Upper lobe of left lung (tissue), 6 donors: ENCODE results near the gene MANBA. TPM values are rescaled to one million over a fixed set of nuclear protein-coding genes. Genes with fewer than 3 reads are reported as not detected.

Experiments
- ATAC-seq, 2 donors: fragments of 200-7000 bp; cut with Tn5 transposase; one replicate each; pipeline ENCODE4 v1.9.1; 2022; ENCODE audit warnings: mild to moderate bottlenecking in 2 of 2, moderate library complexity in 2 of 2; ENCODE audit not compliant: low FRiP score in 2 of 2
- DNase-seq, 2 donors: peaks; one replicate each; pipeline ENCODE4 v3.0.0-alpha.2; 2019 to 2020
- H3K27ac ChIP-seq, 4 donors: fragments of 200-600 bp; sonication (generic); one replicate each; pipeline ENCODE4 v1.5.1; 2016 to 2019
- H3K27me3 ChIP-seq, 4 donors: fragments of 200-600 bp; sonication (generic); one replicate each; pipeline ENCODE4 v1.5.1; 2017 to 2019
- H3K36me3 ChIP-seq, 4 donors: fragments of 200-600 bp; sonication (generic); one replicate each; pipeline ENCODE4 v1.5.1; 2016 to 2019
- H3K4me1 ChIP-seq, 4 donors: fragments of 200-600 bp; sonication (generic); one replicate each; pipeline ENCODE4 v1.5.1; 2018 to 2019
- H3K4me3 ChIP-seq, 4 donors: fragments of 200-600 bp; sonication (generic); one replicate each; pipeline ENCODE4 v1.5.1; 2017 to 2019; ENCODE audit warnings: mild to moderate bottlenecking in 2 of 4, moderate library complexity in 1 of 4
- H3K9me3 ChIP-seq, 4 donors: fragments of 200-600 bp; sonication (generic); one replicate each; pipeline ENCODE4 v1.5.1; 2018 to 2019
- EP300 ChIP-seq, 4 donors: sonication (generic); formaldehyde crosslinking; IDR thresholded peaks; one replicate each; pipeline ENCODE4 v1.5.1; 2017; ENCODE audit warnings: antibody characterized with exemption in 4 of 4, control low read depth in 2 of 4
- POLR2A ChIP-seq, 4 donors: fragments of 450-650 bp; IDR thresholded peaks; one replicate each; pipeline ENCODE4 v1.5.1; 2016 to 2017; ENCODE audit warnings: antibody characterized with exemption in 4 of 4, mild to moderate bottlenecking in 2 of 4
- POLR2AphosphoS5 ChIP-seq, 2 donors: sonication (generic); formaldehyde crosslinking; IDR thresholded peaks; one replicate each; pipeline ENCODE4 v1.5.1; 2017; ENCODE audit warnings: antibody characterized with exemption in 2 of 2
- WGBS, 2 donors: methylation state at CpG; one replicate each; pipeline ENCODE4 v1.1.5; 2017 to 2018; 5-methylcytosine and 5-hydroxymethylcytosine counted together
- total RNA-seq, 6 donors: library from RNA; depleted of rRNA in 4 of 6; stranded (reverse); fragments of >200 nt in 4 of 6; gene quantifications; one replicate each; pipeline versions ENCODE4 v1.1.0 to v1.2.1, GENCODE V29; 2016 to 2021
- TF ChIP-seq, protein P1 (sequence below), 6 experiments: fragments of 450-650 bp in 4 of 6; fragments of 200-600 bp in 2 of 6; sonication (generic) in 2 of 6; IDR thresholded peaks; one replicate each; pipeline ENCODE4 v1.5.1; 2016 to 2019; ENCODE audit warnings: antibody characterized with exemption in 6 of 6
- donor health status: DM: no; HTN: no; CAD: no; lungs with moderate emphysema.
- donor health status: DM: no; HTN: yes; CAD: no; lungs with severe emphysema.

Gene MANBA
- total RNA-seq, 6 donors from 2014 or later, result 47.6 to 152 (median 59.3) TPM

GRCh38 chr4:102781570-102781969 is 20.8 kb upstream of the MANBA start:
- WGBS, 2 donors, result 80 to 93% methylated on average over 1 of the region's 1 CpG
- H3K27me3 ChIP-seq, result no peaks in the 10 kb centered on the region
- H3K27ac ChIP-seq, result no peak overlapping the region
- TF ChIP-seq EP300 (IDR thresholded peaks at IDR 0.05) (no peak), POLR2AphosphoS5 (IDR thresholded peaks at IDR 0.05) (no peak), POLR2A (IDR thresholded peaks at IDR 0.05) (no peak)
- TF ChIP-seq, protein P1, sequence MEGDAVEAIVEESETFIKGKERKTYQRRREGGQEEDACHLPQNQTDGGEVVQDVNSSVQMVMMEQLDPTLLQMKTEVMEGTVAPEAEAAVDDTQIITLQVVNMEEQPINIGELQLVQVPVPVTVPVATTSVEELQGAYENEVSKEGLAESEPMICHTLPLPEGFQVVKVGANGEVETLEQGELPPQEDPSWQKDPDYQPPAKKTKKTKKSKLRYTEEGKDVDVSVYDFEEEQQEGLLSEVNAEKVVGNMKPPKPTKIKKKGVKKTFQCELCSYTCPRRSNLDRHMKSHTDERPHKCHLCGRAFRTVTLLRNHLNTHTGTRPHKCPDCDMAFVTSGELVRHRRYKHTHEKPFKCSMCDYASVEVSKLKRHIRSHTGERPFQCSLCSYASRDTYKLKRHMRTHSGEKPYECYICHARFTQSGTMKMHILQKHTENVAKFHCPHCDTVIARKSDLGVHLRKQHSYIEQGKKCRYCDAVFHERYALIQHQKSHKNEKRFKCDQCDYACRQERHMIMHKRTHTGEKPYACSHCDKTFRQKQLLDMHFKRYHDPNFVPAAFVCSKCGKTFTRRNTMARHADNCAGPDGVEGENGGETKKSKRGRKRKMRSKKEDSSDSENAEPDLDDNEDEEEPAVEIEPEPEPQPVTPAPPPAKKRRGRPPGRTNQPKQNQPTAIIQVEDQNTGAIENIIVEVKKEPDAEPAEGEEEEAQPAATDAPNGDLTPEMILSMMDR (IDR thresholded peaks at IDR 0.05), result no peak
- H3K36me3 ChIP-seq, result no peaks in the 10 kb centered on the region
- DNase-seq (no peak), ATAC-seq (no peak)
- H3K4me3 ChIP-seq, result no peak overlapping the region
- H3K4me1 ChIP-seq, result peaks cover 0 to 6% (median 0%) of the 10 kb centered on the region in 4 donors
- H3K9me3 ChIP-seq, result no peaks in the 10 kb centered on the region

DNA sequence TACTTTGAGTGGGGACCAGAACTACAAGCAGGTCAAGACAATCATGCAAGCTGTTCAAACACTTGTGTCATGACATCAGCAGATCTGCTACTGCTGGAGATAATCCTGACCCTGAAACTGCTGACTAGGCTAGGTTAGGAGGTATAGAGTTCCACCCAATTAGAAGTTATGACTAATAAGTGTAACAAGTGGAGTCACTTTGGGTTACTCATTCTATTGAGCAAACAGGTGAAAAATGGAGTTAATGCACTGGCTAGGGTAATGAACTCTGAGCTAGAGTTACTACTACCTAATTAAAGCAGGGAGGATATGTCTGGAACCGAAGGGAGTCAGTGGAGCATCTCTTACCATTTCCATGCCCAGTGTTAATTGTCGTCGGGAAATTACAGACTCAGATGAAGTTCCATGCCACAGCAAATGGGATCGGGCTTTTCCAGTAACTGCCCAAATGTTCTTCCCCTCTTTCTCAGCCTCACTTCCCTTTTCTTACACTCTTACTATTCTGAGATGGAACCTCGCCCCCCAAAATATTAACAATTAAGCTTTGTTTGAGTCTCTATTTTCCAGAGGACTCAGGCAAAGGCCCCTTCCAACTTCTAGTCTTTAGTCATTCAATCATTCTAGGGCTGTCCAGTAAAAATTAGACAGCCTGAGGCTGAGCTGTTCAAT is 19.8 kb upstream of the MANBA start:
- no peaks in the 10 kb centered on the region for H3K9me3 ChIP-seq
- no peak for TF ChIP-seq EP300 (IDR thresholded peaks at IDR 0.05)
- TF ChIP-seq, protein P1 (IDR thresholded peaks at IDR 0.05), result no peak
- no peak for TF ChIP-seq POLR2A (IDR thresholded peaks at IDR 0.05)
- no peak for TF ChIP-seq POLR2AphosphoS5 (IDR thresholded peaks at IDR 0.05)
- no peak overlapping the region for H3K4me3 ChIP-seq
- H3K27ac ChIP-seq, result no peak overlapping the region
- peaks cover 0 to 6% (median 0%) of the 10 kb centered on the region in 4 donors for H3K4me1 ChIP-seq
- WGBS, 2 donors, result 77 to 86% methylated on average over 5 of the region's 5 CpGs
- H3K36me3 ChIP-seq, result no peaks in the 10 kb centered on the region
- peak; percentile 26 to 43 for ATAC-seq
- no peaks in the 10 kb centered on the region for H3K27me3 ChIP-seq
- no peak for DNase-seq

- H3K9me3 ChIP-seq, result no peaks in the 10 kb centered on the region
- TF ChIP-seq, protein P1 (IDR thresholded peaks at IDR 0.05), result no peak
- no peak for TF ChIP-seq EP300 (IDR thresholded peaks at IDR 0.05)
- TF ChIP-seq POLR2A (IDR thresholded peaks at IDR 0.05), result no peak
- no peak for TF ChIP-seq POLR2AphosphoS5 (IDR thresholded peaks at IDR 0.05)
- H3K4me1 ChIP-seq, result peaks cover 0 to 6% (median 0%) of the 10 kb centered on the region in 4 donors
- no peaks in the 10 kb centered on the region for H3K36me3 ChIP-seq
- 43 to 75% methylated on average over 4 of the region's 4 CpGs for WGBS, 2 donors
- ATAC-seq (no peak), DNase-seq (no peak)
- no peak overlapping the region for H3K27ac ChIP-seq
- no peaks in the 10 kb centered on the region for H3K27me3 ChIP-seq
- H3K4me3 ChIP-seq, result peak overlapping the region in 1 of 4 donors; percentile 2
These were observed 18.4 kb upstream of the MANBA start for GRCh38 chr4:102779204-102779603.

DNA sequence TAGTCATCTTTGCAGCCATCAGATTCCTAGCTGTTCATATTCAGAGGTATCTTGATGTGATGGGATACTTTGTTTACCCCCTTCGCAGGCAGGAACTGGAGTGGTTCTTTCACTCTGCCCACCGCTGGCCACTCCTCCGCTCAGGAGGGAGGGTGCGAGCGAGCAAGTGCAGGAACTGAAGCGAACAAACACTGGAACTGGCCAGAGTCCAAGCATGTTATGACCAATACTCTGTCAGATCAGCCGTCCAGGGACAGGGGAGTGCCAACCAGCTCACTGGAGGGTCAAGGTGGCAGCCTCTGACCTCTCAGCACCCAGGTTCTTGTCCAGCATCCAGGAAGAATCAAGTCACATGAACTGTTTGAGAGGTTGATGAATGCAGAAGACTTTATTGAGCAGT is 18.0 kb upstream of the MANBA start:
- Histone ChIP-seq H3K4me1 (peaks cover 0 to 6% (median 0%) of the 10 kb centered on the region in 4 donors), H3K27ac (no peak overlapping the region), H3K36me3 (no peaks in the 10 kb centered on the region), H3K9me3 (no peaks in the 10 kb centered on the region), H3K27me3 (no peaks in the 10 kb centered on the region), H3K4me3 (peak overlapping the region in 2 of 4 donors; percentile 2 to 4)
- peak in 1 of 2 donors; percentile 50 for DNase-seq
- 46% methylated on average over 7 of the region's 7 CpGs for WGBS, 2 donors
- TF ChIP-seq EP300 (IDR thresholded peaks at IDR 0.05) (no peak), POLR2AphosphoS5 (IDR thresholded peaks at IDR 0.05) (no peak), POLR2A (IDR thresholded peaks at IDR 0.05) (no peak)
- TF ChIP-seq, protein P1 (IDR thresholded peaks at IDR 0.05), result no peak
- peak; percentile 40 to 51 for ATAC-seq

DNA sequence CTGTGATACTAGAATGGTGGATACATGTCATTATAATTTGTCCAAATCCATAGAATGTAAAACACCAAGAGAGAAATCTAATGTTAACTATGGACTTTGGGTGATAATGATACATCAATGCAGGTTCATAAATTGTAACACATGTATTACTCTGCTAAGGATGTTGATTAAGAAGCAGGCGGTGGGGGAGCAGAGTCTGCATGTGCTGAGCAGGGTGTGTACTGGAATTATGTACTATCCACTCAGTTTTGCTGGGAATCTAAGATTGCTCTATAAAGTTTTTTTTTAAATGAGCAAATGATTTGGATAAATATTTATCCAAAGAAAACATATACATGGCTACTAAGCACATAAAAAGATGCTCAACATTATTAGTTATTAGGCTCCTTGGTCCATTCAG is 15.0 kb upstream of the MANBA start:
- Histone ChIP-seq H3K27me3 (no peaks in the 10 kb centered on the region), H3K36me3 (no peaks in the 10 kb centered on the region), H3K9me3 (no peaks in the 10 kb centered on the region), H3K4me3 (no peak overlapping the region), H3K4me1 (peaks cover 0 to 6% (median 0%) of the 10 kb centered on the region in 4 donors), H3K27ac (no peak overlapping the region)
- ATAC-seq (no peak), DNase-seq (no peak)
- TF ChIP-seq POLR2AphosphoS5 (IDR thresholded peaks at IDR 0.05) (no peak), POLR2A (IDR thresholded peaks at IDR 0.05) (no peak), EP300 (IDR thresholded peaks at IDR 0.05) (no peak)
- TF ChIP-seq, protein P1 (IDR thresholded peaks at IDR 0.05), result no peak
- 89 to 93% methylated on average over 1 of the region's 1 CpG for WGBS, 2 donors
